B cell (primary cell): ENCODE data around the gene ARFGAP3. TPM values are rescaled to one million over a fixed set of nuclear protein-coding genes. Genes with fewer than 3 reads are reported as not detected.

Source experiments
- ATAC-seq: fragments of 200-7000 bp; cut with Tn5 transposase; one replicate; pipeline ENCODE4 v1.10.0; 2021; ENCODE audit warnings: low read depth, mild to moderate bottlenecking, moderate number of reproducible peaks, moderate library complexity
- CTCF ChIA-PET: fragments of 350-600 bp; sonication (Branson Sonifier 250); formaldehyde crosslinking; loops from one replicate; lab custom pipeline; 2021; ENCODE audit warnings: antibody characterized with exemption, inconsistent platforms; lab: Charles Lee
- POLR2A ChIA-PET: fragments of 350-600 bp; sonication (Branson Sonifier 250); formaldehyde crosslinking; loops from one replicate; lab custom pipeline; 2021; ENCODE audit warnings: antibody characterized with exemption; lab: Charles Lee
- DNase-seq: peaks from one replicate; pipeline ENCODE4 v3.0.0; 2013
- H2AFZ ChIP-seq: 2 replicates; pipeline ENCODE4 v1.6.1; 2012; ENCODE audit warnings: mild to moderate bottlenecking, low read depth, low read length; ENCODE audit not compliant: insufficient read depth, poor library complexity, severe bottlenecking
- H3K27ac ChIP-seq, 2 donors: 1 replicate in 1 of 2; 2 replicates in 1 of 2; pipeline ENCODE4 v1.5.1; 2012 to 2013; ENCODE audit warnings: low read length in 2 of 2, mild to moderate bottlenecking in 2 of 2, moderate library complexity in 1 of 2
- H3K27me3 ChIP-seq, 4 experiments: fragments of 200-600 bp in 1 of 4; sonication (generic) in 1 of 4; replicated peaks in 1 of 4; 1 replicate in 2 of 4; 2 replicates in 2 of 4; pipeline versions ENCODE4 v1.6.1 to v1.7.0; 2013 to 2016; ENCODE audit warnings: low read length in 3 of 4, mild to moderate bottlenecking in 2 of 4, mixed read lengths in 1 of 4, moderate library complexity in 1 of 4; ENCODE audit not compliant: insufficient read depth in 4 of 4, control insufficient read depth in 3 of 4; ENCODE audit errors: control extremely low read depth in 1 of 4
- H3K36me3 ChIP-seq, 2 experiments: replicated peaks in 1 of 2; 1 replicate in 1 of 2; 2 replicates in 1 of 2; pipeline versions ENCODE4 v1.6.1 to v1.7.1; 2013; ENCODE audit warnings: low read length in 1 of 2; ENCODE audit not compliant: insufficient read depth in 2 of 2, control insufficient read depth in 1 of 2; ENCODE audit errors: control extremely low read depth in 1 of 2, extremely low read depth in 1 of 2
- H3K4me1 ChIP-seq, 2 donors: fragments of 200-600 bp in 1 of 2; sonication (generic) in 1 of 2; 1 replicate in 1 of 2; 2 replicates in 1 of 2; pipeline versions ENCODE4 v1.5.1 to v1.6.1; 2013 to 2017; ENCODE audit warnings: low read length in 2 of 2; ENCODE audit not compliant: control insufficient read depth in 2 of 2, insufficient read depth in 2 of 2
- H3K4me2 ChIP-seq: replicated peaks from 2 replicates; pipeline ENCODE3; 2012; ENCODE audit warnings: mild to moderate bottlenecking, low read depth, low read length; ENCODE audit not compliant: poor library complexity, severe bottlenecking
- H3K4me3 ChIP-seq, 5 experiments: fragments of 200-600 bp in 1 of 5; sonication (generic) in 1 of 5; 1 replicate in 3 of 5; 2 replicates in 2 of 5; pipeline versions ENCODE4 v1.5.1 to v1.7.0; 2011 to 2016; ENCODE audit warnings: low read length in 4 of 5, mild to moderate bottlenecking in 4 of 5, low read depth in 2 of 5, control low read depth in 1 of 5, moderate library complexity in 1 of 5; ENCODE audit not compliant: insufficient read depth in 1 of 5; ENCODE audit errors: control extremely low read depth in 1 of 5, extremely low read depth in 1 of 5
- H3K79me2 ChIP-seq: fragments of 200-600 bp; sonication (generic); one replicate; pipeline ENCODE4 v1.6.0; 2016; ENCODE audit warnings: low read length; ENCODE audit not compliant: control insufficient read depth, insufficient read depth
- H3K9ac ChIP-seq: fragments of 200-600 bp; sonication (generic); 2 replicates; pipeline ENCODE4 v1.6.1; 2017; ENCODE audit warnings: mild to moderate bottlenecking, low read length, moderate library complexity
- H3K9me3 ChIP-seq, 3 donors: one replicate each; pipeline versions ENCODE4 v1.6.1 to v1.7.1; 2013; ENCODE audit warnings: low read length in 2 of 3; ENCODE audit not compliant: control insufficient read depth in 2 of 3, insufficient read depth in 1 of 3; ENCODE audit errors: control extremely low read depth in 1 of 3
- H4K20me1 ChIP-seq: 2 replicates; pipeline ENCODE4 v1.6.0; 2012; ENCODE audit warnings: mild to moderate bottlenecking, low read length; ENCODE audit not compliant: insufficient read depth, control insufficient read depth, poor library complexity, severe bottlenecking
- H3K27ac Mint-ChIP-seq: one replicate; pipeline ENCODE4 v1.8.0; 2021; ENCODE audit warnings: mixed read lengths
- H3K27me3 Mint-ChIP-seq: one replicate; pipeline ENCODE4 v1.8.0; 2021; ENCODE audit warnings: mixed read lengths
- H3K4me1 Mint-ChIP-seq: one replicate; pipeline ENCODE4 v1.8.0; 2021; ENCODE audit warnings: mixed read lengths
- H3K4me3 Mint-ChIP-seq: one replicate; pipeline ENCODE4 v1.8.0; 2021; ENCODE audit warnings: mixed read lengths
- H3K9me3 Mint-ChIP-seq: one replicate; pipeline ENCODE4 v1.8.0; 2022; ENCODE audit warnings: mixed read lengths; ENCODE audit not compliant: insufficient read depth
- CTCF ChIP-seq: fragments of 200-600 bp; IDR thresholded peaks from one replicate; pipeline ENCODE4 v1.8.0; 2022; ENCODE audit warnings: antibody characterized with exemption, mild to moderate bottlenecking
- EZH2 ChIP-seq: IDR thresholded peaks from 2 replicates; pipeline ENCODE4 v1.6.1; 2012; ENCODE audit warnings: borderline replicate concordance, low read depth, mild to moderate bottlenecking, moderate library complexity, low read length; ENCODE audit not compliant: insufficient read depth, poor library complexity, severe bottlenecking
- WGBS: methylation state at CpG from one replicate; pipeline ENCODE4 v1.1.5; 2013; ENCODE audit warnings: missing lambda C conversion rate; ENCODE audit not compliant: insufficient coverage; 5-methylcytosine and 5-hydroxymethylcytosine counted together
- intact Hi-C: fragments of 100-400 bp; cut with micrococcal nuclease; formaldehyde crosslinking; loops from one replicate; pipeline ENCODE4 v1.10.0; 2022
- polyA plus RNA-seq: library from polyadenylated mRNA; depleted of rRNA; stranded (reverse); fragments of >200 nt; gene quantifications from 2 replicates; pipeline ENCODE4 v1.2.3, GENCODE V29; 2012
- total RNA-seq, 2 donors: library from RNA; stranded (reverse); fragments of 120-200 nt in 1 of 2; gene quantifications; 1 replicate in 1 of 2; 2 replicates in 1 of 2; pipeline versions ENCODE4 v1.2.3 to v1.2.4, GENCODE V29; 2013 to 2022

The ARFGAP3 gene
- total and polyA plus RNA-seq, 2 donors (not counting 1 experiment from before 2014, with no cell fraction given), result 10.7 to 33.2 TPM

- DNase-seq, result peak; percentile 43
- Histone ChIP-seq H3K4me3 (no peak overlapping the region), H3K79me2 (peaks cover 22% of the 10 kb centered on the region), H4K20me1 (peaks cover 7% of the 10 kb centered on the region), H2AFZ (no peak overlapping the region), H3K4me2 (peak overlapping the region; percentile 34), H3K27me3 (no peaks in the 10 kb centered on the region), H3K9me3 (no peaks in the 10 kb centered on the region), H3K4me1 (peaks cover 52 to 87% of the 10 kb centered on the region in 2 donors), H3K27ac (peak overlapping the region in 1 of 2 donors; percentile 80), H3K36me3 (peaks cover 0 to 20% of the 10 kb centered on the region in 2 experiments), H3K9ac (no peak overlapping the region)
- no peaks in the 10 kb centered on the region for H3K9me3 Mint-ChIP-seq
- intact Hi-C loops, result loop anchor here (5.0 kb wide), 1 partner anchor 39 kb away; no protein-coding TSS in a partner anchor
- WGBS, result 87% methylated on average over 21 of the region's 25 CpGs
- ChIA-PET CTCF (interaction anchor here (0.5 to 1.7 kb wide), 5 partner anchors 9 to 214 kb away, joined by 3 to 7 read pairs (median 6); no protein-coding TSS in a partner anchor), POLR2A (no interaction called here)
- TF ChIP-seq CTCF (no peak), EZH2 (no peak)
- H3K27me3 Mint-ChIP-seq, result no peaks in the 10 kb centered on the region
- H3K4me1 Mint-ChIP-seq, result peaks cover 71% of the 10 kb centered on the region
- H3K27ac Mint-ChIP-seq, result peak overlapping the region; percentile 78
- no peak for ATAC-seq
- peak overlapping the region; percentile 16 for H3K4me3 Mint-ChIP-seq
Observed at GRCh38 chr22:42893371-42894150, 36.5 kb upstream of the ARFGAP3 start.
